ENCODE measurements around the gene DNAH14. TPM values are rescaled to one million over a fixed set of nuclear protein-coding genes. Genes with fewer than 3 reads are reported as not detected.
"Not testable (repeated sequence)": the region's sequence is repeated elsewhere in the genome, so short reads cannot be mapped to it uniquely, and the experiment has no call there.

DNAH14 gene
- total RNA-seq, 2 experiments from 2014 or later, result 0.27 to 0.34 TPM

DNA sequence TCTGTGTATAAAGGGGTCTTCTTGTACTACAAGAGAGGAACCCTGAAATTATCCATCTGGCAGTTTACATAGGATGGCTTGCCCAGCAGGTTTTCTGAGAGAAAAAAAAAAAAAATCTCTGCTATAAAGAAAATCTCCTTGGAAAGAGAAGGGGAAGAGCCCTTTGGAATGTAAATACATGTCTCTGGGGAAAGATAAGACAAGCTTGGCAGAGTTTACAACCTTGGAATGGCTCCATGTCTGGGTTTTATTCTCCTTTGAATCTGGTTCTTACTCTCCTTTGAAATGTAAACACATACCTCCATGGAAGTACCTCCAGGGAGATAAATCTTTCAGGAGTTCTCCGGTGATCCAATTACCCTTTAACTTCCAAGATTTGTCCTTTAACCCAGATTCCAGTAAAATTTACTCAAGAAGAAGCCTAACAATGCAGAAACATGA lies 45.1 kb upstream of the DNAH14 start:
- peaks cover 5% of the 10 kb centered on the region for H3K9me3 Mint-ChIP-seq

DNA sequence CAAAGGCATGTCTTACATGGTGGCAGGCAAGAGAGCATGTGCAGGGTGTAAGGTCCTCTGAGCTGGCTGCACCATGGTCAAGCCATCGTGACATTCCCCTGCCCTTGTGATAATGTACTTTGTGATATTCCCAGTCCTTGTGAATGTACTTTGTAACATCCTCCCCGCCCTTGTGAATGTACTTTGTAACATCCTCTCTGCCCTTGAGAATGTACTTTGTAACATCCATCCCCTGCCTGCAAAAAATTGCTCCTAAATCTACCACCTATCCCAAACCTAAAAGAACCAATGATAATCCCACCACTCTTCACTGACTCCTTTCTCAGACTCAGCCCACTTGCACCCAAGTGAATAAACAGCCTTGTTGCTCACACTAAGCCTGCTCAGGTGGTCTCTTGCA lies 44.1 kb upstream of the DNAH14 start:
- peaks cover 14% of the 10 kb centered on the region for H3K27me3 Mint-ChIP-seq
- H3K36me3 ChIP-seq (ENCODE audit: insufficient read depth, low read length); H3K36me3 Mint-ChIP-seq (ENCODE audit: low read depth); H3K27me3 ChIP-seq (ENCODE audit: control insufficient read depth in 1 of 2, insufficient read depth in 2 of 2, low read length in 2 of 2); DNase-seq; H3K27ac ChIP-seq (ENCODE audit: low read depth in 1 of 2, low read length in 2 of 2); POLR2A ChIA-PET; ATAC-seq (ENCODE audit: poor library complexity); H3K9me3 Mint-ChIP-seq; H3K27ac Mint-ChIP-seq; CTCF ChIA-PET; H3K4me3 Mint-ChIP-seq; H3K4me1 Mint-ChIP-seq (ENCODE audit: low read depth); H3K9me3 ChIP-seq (ENCODE audit: control insufficient read depth in 1 of 2, insufficient read depth in 1 of 2, low read length in 2 of 2); H3K4me1 ChIP-seq (ENCODE audit: insufficient read depth, low read length); H3K4me3 ChIP-seq (ENCODE audit: low read length); intact Hi-C loops (cut with DNase I, micrococcal nuclease): not testable (repeated sequence)

More for the DNA sequence above, 45.1 kb upstream of the DNAH14 start:
- Mint-ChIP-seq H3K36me3 (ENCODE audit: low read depth) (no peaks in the 10 kb centered on the region), H3K4me3 (no peak overlapping the region), H3K27me3 (peaks cover 16% of the 10 kb centered on the region), H3K27ac (no peak overlapping the region), H3K4me1 (ENCODE audit: low read depth) (no peaks in the 10 kb centered on the region)
- peaks cover 0 to 4% of the 10 kb centered on the region in 2 experiments for H3K9me3 ChIP-seq (ENCODE audit: control insufficient read depth in 1 of 2, insufficient read depth in 1 of 2, low read length in 2 of 2)
- TF ChIP-seq, protein P1, sequence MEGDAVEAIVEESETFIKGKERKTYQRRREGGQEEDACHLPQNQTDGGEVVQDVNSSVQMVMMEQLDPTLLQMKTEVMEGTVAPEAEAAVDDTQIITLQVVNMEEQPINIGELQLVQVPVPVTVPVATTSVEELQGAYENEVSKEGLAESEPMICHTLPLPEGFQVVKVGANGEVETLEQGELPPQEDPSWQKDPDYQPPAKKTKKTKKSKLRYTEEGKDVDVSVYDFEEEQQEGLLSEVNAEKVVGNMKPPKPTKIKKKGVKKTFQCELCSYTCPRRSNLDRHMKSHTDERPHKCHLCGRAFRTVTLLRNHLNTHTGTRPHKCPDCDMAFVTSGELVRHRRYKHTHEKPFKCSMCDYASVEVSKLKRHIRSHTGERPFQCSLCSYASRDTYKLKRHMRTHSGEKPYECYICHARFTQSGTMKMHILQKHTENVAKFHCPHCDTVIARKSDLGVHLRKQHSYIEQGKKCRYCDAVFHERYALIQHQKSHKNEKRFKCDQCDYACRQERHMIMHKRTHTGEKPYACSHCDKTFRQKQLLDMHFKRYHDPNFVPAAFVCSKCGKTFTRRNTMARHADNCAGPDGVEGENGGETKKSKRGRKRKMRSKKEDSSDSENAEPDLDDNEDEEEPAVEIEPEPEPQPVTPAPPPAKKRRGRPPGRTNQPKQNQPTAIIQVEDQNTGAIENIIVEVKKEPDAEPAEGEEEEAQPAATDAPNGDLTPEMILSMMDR (IDR thresholded peaks at IDR 0.05), result no peak
- no peak overlapping the region for H3K4me3 ChIP-seq (ENCODE audit: low read length)
- no peak overlapping the region for H3K27ac ChIP-seq (ENCODE audit: low read depth in 1 of 2, low read length in 2 of 2)
- intact Hi-C loops (cut with DNase I, micrococcal nuclease), result no loop called here
- ATAC-seq (ENCODE audit: poor library complexity) (no peak), DNase-seq (no peak)
- ChIA-PET CTCF (no interaction called here), POLR2A (no interaction called here)
- H3K4me1 ChIP-seq (ENCODE audit: insufficient read depth, low read length), result no peaks in the 10 kb centered on the region
- no peaks in the 10 kb centered on the region for H3K36me3 ChIP-seq (ENCODE audit: insufficient read depth, low read length)
- H3K27me3 ChIP-seq (ENCODE audit: control insufficient read depth in 1 of 2, insufficient read depth in 2 of 2, low read length in 2 of 2), result no peaks in the 10 kb centered on the region

DNA sequence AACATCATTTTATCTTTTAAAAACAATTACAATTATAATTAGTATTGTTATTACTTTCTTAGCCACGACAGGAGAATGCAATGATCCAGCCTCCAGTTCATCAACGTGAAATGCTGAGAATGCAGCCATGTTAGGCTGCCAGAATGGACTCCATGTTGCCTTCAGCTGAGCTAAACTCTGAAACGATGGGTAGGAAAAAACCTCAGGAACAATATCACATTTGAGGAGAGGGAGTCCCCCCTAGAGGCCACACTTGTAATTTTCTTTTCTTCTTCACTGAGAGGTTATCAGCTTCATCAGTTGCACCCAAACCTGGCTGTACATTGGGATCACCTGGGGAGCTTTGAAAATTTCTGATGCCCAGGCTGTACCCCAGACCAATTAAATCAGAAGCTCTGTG lies 34.6 kb upstream of the DNAH14 start:
- CTCF ChIA-PET, result no interaction called here
- H3K4me3 Mint-ChIP-seq, result no peak overlapping the region
- intact Hi-C loops (cut with DNase I, micrococcal nuclease), result no loop called here

More for the DNA sequence above, 34.6 kb upstream of the DNAH14 start:
- ATAC-seq (ENCODE audit: poor library complexity) (no peak), DNase-seq (no peak)
- Mint-ChIP-seq H3K4me1 (ENCODE audit: low read depth) (no peaks in the 10 kb centered on the region), H3K36me3 (ENCODE audit: low read depth) (no peaks in the 10 kb centered on the region), H3K27ac (no peak overlapping the region), H3K9me3 (peaks cover 3% of the 10 kb centered on the region), H3K27me3 (no peaks in the 10 kb centered on the region)
- H3K4me1 ChIP-seq (ENCODE audit: insufficient read depth, low read length), result no peaks in the 10 kb centered on the region
- H3K4me3 ChIP-seq (ENCODE audit: low read length), result no peak overlapping the region
- H3K9me3 ChIP-seq (ENCODE audit: control insufficient read depth in 1 of 2, insufficient read depth in 1 of 2, low read length in 2 of 2), result peaks cover 4 to 11% of the 10 kb centered on the region in 2 experiments
- TF ChIP-seq, protein P1 (IDR thresholded peaks at IDR 0.05), result no peak
- no peak overlapping the region for H3K27ac ChIP-seq (ENCODE audit: low read depth in 1 of 2, low read length in 2 of 2)
- no peaks in the 10 kb centered on the region for H3K36me3 ChIP-seq (ENCODE audit: insufficient read depth, low read length)
- H3K27me3 ChIP-seq (ENCODE audit: control insufficient read depth in 1 of 2, insufficient read depth in 2 of 2, low read length in 2 of 2), result no peaks in the 10 kb centered on the region
- POLR2A ChIA-PET, result no interaction called here

All from CD4-positive, alpha-beta T cell (primary cell).